CD4-positive, alpha-beta T cell treated with Interleukin-1 beta for 1 hour (primary cell): ENCODE results near the gene KIAA1217.

Experiments
- DNase-seq, 2 donors: peaks; one replicate each; pipeline ENCODE4 v3.0.0-alpha.2; 2020 to 2022

KIAA1217 gene, protein sequence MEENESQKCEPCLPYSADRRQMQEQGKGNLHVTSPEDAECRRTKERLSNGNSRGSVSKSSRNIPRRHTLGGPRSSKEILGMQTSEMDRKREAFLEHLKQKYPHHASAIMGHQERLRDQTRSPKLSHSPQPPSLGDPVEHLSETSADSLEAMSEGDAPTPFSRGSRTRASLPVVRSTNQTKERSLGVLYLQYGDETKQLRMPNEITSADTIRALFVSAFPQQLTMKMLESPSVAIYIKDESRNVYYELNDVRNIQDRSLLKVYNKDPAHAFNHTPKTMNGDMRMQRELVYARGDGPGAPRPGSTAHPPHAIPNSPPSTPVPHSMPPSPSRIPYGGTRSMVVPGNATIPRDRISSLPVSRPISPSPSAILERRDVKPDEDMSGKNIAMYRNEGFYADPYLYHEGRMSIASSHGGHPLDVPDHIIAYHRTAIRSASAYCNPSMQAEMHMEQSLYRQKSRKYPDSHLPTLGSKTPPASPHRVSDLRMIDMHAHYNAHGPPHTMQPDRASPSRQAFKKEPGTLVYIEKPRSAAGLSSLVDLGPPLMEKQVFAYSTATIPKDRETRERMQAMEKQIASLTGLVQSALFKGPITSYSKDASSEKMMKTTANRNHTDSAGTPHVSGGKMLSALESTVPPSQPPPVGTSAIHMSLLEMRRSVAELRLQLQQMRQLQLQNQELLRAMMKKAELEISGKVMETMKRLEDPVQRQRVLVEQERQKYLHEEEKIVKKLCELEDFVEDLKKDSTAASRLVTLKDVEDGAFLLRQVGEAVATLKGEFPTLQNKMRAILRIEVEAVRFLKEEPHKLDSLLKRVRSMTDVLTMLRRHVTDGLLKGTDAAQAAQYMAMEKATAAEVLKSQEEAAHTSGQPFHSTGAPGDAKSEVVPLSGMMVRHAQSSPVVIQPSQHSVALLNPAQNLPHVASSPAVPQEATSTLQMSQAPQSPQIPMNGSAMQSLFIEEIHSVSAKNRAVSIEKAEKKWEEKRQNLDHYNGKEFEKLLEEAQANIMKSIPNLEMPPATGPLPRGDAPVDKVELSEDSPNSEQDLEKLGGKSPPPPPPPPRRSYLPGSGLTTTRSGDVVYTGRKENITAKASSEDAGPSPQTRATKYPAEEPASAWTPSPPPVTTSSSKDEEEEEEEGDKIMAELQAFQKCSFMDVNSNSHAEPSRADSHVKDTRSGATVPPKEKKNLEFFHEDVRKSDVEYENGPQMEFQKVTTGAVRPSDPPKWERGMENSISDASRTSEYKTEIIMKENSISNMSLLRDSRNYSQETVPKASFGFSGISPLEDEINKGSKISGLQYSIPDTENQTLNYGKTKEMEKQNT (N-terminal part only)

DNA sequence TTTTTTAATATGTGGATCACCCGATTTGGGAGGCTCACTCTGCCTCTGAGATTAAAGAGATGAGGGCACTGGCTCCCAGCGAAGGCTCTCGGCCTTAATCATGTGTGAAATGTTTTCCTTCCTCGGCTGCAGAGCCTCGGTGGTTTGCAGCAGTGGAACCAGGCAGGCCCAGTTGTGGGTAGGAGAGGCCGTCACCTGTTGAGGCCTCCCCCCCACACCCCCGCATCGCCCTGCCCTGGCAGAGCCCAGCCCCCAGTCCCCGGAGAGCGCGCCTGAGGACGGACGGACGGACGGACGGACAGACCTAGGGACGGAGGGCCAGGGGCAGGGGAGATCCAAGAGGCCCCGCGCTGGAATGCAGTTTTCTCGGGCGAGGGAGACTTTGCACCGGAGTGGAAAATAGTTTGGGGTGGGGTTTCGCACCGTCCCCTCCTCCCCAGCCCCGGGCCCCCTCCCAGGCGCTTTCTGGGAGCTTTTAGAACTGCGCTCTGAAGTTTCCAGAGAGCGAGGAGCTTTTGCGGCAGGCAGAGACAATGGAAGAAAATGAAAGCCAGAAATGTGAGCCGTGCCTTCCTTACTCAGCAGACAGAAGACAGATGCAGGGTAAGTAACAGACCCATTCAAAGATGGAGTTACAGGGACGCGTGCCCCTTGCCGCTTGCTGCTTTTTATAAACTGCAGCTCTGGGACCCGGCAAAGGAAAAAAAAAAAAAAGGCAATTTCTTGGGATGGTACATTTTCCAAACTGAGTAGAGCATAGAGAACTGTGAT, at the start of gene KIAA1217:
Gene KIAA1217, plus strand, starts transcription at position 478 of the 771 bp plus-strand sequence. Its CDS starts 56 bp downstream, at position 534.
- DNase-seq, result no peak

DNA sequence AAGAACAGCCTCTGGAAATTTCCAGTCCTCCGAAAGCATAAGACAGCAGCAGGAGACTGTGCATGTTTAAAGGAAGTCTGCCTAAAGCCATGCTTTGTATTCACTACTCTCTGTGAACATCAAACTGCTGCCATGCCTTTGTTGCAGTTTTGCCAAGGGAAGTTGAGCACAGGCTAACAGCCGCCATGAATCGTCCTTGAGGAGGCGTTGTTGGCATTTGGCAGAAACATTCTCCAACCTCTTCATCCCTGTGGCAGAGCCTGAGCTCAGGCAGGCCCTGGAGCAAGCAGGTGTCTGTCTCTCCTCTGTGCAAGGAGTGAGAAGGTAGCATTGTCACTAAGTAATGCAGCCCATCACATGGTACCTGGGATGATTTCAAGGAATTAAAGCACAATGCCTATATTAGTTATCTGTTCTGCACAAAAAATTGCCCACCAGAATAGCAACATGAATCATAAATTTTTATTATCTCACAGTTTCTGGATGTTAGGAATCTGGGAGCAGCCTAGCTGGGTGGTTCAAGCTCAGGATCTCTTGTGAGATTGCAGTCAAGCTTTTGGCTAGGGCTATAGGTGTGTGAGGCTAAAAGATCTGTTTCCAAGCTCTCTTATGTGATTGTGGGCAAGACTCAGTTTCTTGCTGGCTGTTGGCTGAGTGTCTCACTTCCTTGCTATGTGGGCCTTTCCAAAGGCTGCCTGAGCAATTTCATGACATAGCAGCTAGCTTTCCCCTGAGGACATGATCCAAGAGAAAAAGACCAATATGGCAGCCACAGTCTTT, 46.5 kb upstream of the KIAA1217 start:
- no peak for DNase-seq

DNA sequence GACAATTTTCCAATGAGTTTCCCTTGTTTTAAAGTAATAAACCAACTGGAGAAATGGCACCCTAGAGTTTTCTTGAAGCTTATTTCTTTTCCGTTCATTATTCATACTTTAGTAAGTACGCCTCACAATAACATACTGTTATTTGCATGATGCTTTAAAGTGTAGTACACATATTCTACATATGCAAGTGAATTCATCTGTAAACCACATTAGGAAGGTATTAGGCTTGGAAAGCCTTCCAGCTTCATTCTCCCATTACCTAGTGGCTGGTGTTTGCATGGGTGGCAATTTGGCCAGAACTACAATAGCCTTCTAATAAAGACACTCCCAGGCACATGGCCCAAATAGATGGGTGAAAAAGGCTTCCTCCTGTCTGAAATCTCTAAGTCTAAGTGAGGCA, 45.5 kb upstream of the KIAA1217 start:
- no peak for DNase-seq

DNA sequence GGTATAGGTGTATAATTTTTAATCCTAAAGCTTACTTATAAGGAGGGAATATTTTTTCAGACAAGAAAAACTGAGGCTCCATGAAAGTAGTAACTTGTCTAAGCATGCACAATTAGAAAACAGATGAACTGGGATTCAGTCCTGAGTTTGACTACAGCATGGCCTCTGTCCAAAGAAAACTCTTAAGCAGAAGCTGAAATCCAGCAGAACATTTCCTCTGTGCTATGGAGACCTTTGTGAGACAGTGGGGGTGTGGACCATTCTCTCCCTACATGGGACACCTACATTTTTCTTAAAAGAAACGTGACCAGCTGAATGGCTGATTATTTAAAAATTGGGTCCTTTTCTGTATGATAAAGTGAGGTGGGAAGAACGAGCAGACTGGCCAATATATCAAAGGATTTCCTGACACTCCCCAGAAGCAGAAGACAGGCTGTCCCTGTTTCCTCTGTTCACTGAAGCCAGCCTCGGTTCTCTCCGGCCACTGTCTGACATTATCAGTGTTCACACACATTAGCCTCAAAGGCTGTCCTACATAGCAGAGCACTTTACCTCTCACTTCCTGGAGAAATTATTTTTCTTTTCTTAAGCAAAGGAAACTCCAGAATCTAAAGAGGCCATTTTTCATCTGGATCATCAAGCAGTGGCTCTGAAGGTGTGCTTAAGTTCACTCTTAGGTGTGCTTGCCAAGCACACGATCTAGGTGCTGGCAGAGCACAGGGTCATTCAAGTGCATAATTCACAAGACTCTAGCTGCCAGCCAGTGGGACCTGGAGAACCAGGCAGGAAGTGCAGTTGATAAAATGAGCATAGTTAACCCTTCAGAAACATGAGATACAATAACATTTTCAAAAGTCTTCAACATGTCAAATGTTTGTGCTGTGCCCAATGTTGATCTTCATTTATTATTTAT, 40.4 kb upstream of the KIAA1217 start:
- DNase-seq, result no peak

DNA sequence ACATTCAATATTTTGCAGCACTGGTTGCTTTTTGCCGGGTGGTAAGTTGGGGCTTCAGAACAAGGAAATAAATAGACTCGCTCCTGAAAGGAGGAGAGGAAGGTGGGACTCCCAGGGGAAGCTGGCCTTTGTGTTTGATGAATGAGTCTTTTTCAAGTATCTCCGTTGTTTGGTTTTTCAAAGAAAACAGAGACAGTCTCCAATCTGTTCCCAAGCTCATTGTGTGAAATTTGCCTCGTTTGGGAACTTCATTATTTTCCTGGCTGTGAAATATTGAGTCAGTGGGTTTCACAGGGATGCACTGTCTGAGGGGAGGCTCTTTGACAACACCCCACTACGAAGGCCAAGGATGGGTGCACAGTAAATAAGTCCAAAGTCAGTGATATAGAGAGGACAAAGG, 38.7 kb upstream of the KIAA1217 start:
- no peak for DNase-seq

DNA sequence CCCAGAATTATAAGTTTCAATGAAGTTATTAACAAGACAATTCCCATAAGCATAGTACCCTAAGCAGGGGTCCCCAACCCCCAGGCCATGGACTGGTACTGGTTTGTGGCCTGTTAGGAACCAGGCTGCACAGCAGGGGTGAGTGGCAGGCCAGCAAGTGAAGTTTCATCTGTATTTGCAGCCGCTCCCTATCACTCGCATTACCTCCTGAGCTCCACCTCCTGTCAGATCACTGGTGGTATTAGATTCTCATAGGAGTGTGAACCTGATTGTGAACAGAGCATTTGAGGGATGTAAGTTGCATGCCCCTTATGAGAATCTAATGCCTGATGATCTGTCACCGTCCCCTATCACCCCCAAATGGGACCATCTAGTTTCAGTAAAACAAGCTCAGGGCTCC, 36.0 kb upstream of the KIAA1217 start:
- no peak for DNase-seq

DNA sequence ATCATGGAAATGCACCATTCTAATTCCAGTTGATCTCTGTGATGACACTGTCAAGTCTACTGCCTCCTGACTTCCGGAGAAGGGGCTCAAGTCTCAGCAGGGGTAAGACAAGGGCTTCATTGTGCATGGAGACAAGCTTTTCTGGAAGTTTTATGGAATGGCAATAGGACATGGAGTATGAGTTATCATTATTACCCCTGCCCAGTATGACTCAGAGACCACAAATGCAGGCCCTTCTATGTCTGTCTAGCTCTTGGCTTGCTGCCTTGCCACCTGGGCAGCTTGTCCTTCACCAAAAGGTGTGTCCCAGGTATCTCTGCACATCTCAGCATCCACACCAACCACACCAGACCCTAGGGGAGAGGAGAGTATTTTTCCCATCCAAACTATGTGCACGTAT, 34.9 kb upstream of the KIAA1217 start:
- DNase-seq, result no peak

DNA sequence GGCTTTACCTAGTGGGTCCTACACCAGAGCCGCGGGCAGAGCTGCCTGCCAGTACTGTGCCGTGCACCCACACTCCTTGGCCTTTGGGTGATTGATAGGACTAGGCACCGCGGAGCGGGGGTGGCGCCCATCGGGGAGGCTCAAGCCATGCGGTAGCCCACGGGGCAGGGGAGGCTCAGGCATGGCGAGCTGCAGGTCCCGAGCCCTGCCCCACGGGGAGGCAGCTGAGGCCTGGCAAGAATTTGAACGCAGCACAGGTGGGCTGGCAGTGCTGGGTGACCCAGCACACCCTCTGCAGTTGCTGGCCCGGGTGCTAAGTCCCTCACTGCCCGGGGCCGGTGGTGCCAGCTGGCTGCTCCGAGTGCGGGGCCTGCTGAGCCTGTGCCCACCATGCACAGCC, 32.3 kb upstream of the KIAA1217 start:
- DNase-seq, result no peak

DNA sequence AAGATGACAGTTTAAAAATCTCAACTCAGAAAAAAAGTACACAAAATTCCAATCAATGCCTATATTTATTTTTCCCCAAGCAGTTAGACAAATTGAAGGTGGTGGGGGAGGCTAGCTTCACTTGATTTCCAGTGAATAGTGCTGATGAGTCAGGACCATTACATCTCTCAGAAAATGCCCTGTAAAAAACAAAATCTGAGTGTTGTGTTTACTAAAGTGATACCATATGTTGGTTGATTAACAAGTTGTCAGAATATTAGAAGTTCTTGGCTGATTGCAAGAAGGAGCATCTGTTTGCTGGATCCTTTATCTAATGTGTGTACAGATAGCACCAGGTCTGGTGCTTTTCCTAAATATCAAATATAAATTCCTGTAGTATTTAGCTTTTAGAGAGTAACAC, 31.3 kb upstream of the KIAA1217 start:
- no peak for DNase-seq

DNA sequence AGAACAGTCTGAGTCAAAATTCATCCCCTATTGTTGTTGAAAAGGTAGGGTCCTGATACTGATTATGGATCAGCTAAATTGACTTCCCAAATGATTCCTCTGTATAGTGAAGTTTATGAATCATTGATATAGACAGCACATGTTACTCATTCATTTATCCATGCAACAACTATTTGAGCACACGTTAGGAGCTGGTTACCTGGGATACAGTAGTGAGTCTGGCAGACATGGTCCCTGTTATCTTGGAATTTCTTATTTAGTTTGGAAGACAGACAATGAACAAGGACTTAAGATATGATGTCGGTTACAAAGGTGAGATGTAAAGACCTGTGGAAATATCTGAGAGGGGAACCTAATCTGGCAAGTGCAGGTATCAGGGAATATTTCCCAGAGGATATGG, 28.0 kb upstream of the KIAA1217 start:
- no peak for DNase-seq

DNA sequence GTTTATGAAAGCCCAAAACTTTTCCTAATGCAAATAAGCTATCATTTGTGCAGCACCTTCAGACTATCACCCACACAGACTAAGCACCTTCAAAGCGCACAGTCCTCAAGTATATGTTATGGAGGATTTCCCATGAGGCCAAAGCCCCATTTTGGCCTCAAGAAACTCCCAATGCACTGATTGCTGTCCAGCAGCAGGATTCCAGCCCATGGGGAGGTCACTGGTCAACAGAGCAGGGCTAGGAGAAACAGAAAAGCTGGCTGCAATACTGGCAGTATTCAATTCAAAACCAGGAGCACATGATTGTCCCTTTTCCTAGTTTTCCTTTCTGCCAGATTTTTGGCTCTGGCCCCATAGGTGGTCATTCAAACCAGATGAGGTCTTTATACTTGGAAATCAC, 24.5 kb upstream of the KIAA1217 start:
- no peak for DNase-seq

DNA sequence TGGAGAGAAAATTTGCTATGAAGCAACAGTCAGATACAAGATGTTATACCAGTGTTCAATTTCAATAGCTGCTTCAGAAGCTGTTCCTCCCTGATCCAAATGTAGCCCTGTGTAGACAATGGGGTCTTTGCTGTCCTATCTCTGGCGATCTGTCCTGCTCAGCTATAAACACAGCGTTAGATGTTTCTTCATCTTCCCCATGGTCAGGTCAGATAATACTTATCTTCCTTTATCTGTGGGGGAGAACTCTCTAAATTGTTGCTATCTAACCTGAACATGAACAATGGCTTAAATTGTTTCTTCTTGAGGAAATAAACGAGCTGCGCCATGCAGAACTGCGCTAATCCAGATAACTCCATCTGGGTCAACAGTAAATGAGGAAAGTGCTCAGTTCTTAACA, 15.6 kb upstream of the KIAA1217 start:
- DNase-seq, result no peak

DNA sequence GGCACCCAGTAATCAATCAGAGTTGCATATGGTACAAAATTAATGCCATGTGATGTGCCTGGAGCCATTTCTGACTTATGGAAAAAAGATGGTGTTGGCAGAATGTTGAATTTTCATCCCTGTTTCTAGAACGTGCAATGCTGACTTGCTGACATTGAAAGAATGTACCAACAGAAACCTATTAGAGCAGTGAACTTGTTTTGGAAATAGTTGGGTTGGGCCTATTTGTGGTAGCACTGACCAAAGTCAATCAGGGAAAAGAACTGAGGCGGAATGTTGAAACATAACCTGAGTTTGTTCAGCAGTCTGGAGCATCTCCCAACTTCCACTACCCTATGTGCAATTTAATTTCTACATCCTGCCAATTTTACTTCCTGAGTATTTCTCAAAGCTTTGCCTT, 11.7 kb upstream of the KIAA1217 start:
- DNase-seq, result no peak

DNA sequence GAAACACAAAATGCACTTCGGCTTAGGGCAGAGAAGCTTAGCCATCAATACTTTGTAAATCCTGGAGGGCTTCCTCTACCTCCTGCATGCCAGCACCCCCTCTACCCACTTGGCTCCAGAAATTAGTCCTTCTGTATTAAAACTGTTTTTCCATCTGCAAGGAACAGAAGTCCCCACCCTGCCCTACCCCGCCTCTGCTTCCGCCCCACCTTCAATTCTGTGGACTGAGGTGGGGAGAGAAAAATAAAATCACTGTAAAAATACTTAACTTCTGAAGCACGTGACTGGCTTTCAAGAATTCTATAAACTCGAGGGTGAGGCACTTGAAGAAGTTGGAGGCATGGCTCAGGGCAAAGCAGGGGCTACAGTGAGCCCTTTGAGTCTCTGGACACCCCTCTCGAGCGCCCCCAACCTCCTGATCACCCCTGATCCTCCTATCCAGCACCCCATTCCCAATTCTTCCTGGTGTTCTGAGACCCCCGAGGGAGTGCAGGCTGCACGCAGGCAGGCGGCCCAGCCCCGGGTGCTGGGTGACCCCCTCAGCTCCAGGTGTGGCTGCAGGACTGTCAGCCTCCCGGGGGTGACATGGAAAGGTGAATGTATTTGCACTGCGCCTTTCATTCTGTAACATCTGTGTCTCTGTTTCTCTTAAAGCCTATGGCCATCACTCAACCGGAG, 7.3 kb upstream of the KIAA1217 start:
- no peak for DNase-seq

DNA sequence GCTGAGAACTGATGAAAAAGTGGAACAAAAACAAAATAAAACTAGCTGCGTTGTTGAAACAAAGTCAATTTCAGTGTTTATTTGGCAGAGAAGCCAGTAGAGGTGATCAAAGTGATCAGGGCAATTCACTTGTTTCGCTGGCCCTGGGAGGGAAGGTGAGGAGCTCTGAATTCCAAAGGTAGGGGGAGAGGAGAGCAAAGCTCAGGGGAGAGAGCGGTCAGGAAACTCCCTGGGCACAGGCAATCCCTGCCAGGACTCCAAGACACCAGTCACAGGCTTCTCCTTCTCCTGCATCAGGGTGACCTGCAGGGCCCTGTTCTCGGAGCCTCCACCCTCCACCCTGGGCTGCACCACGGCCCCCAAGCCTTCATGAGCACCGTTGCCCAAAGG, 6.8 kb upstream of the KIAA1217 start:
- DNase-seq, result no peak

DNA sequence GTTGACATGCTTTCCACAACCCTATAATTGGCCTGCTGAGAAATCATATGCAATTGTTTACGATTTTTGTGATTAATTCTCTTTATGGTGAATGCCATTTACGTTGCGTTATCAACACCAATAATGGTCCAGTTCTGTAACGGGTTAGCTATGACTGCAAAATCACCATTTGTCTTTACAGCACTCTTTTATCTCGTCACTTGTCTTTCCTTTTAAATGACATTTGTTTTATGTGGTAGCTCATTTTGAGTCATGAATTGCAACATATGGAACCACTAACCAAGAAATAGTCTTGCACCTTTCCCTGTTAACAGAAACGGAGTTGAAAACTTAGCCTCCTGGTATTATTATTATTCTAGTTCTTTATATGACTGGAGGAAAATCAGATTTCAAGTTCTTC, 3.1 kb upstream of the KIAA1217 start:
- no peak for DNase-seq

DNA sequence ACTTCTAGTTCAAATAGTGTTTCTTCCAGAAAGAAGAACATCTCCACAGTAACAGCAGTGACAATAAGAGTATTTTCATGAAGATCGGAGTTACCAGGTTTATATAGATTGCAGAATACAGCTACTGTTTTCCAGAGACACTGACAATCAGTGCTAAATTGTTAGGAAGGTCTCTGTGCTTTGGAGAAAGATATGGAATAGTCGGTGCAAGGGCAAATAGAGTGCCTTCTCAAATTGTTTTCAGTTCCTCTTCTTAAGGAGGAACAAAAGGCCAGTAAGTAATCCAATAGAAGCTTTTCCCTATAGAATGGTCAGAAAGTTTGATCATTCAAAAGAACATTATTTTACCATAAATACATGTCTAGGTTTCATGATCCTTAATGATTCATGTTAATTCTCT, 2.6 kb upstream of the KIAA1217 start:
- no peak for DNase-seq

DNA sequence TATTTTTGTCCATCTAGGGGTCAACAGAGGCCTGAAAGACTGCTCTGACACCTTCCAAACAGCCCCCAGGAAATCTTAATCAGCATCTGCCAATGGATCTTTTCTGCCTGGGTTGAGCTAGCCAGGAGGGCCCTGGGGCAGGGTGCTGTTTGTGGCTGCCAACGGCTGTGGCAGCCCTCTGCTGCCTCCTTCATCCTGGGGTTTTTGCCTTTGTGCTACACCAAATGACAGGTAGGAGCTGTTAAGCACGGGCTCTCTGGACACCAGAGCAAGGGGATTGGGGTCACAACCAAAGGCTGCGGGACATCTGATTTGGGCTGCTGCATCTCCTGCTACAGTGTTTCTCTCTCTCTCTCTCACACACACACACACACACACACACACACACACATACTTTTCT, 2.0 kb upstream of the KIAA1217 start:
- DNase-seq, result no peak

DNA sequence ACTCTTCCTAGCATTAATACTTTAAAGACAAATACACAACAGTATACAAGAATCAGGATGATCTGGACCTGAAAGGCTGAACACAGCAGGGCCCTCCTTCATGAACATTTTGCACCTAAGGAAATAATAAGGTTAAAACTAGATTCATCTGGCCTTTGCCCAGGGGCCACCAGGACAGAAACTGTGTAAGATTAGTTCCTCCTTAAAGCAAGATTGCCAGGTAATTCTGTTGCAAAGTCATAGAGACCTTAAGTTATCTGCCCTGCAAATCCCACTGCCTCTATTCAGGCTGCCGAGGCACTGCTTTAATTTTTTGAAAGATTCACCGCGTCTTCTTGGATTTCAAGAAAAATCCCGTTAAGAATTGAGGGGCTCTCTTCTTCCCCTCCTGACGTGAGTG, 1.6 kb upstream of the KIAA1217 start:
- no peak for DNase-seq
